ENCODE data around the gene SELENOT.

The SELENOT gene

GRCh38 chr3:150640256-150640655, 37.1 kb downstream of the SELENOT start:
- TF ChIP-seq, protein P1, sequence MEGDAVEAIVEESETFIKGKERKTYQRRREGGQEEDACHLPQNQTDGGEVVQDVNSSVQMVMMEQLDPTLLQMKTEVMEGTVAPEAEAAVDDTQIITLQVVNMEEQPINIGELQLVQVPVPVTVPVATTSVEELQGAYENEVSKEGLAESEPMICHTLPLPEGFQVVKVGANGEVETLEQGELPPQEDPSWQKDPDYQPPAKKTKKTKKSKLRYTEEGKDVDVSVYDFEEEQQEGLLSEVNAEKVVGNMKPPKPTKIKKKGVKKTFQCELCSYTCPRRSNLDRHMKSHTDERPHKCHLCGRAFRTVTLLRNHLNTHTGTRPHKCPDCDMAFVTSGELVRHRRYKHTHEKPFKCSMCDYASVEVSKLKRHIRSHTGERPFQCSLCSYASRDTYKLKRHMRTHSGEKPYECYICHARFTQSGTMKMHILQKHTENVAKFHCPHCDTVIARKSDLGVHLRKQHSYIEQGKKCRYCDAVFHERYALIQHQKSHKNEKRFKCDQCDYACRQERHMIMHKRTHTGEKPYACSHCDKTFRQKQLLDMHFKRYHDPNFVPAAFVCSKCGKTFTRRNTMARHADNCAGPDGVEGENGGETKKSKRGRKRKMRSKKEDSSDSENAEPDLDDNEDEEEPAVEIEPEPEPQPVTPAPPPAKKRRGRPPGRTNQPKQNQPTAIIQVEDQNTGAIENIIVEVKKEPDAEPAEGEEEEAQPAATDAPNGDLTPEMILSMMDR (IDR thresholded peaks at IDR 0.05; ENCODE audit: borderline replicate concordance, control extremely low read depth, extremely low read depth, insufficient read depth, missing control alignments), result no peak
- in situ Hi-C loops (cut with MboI; ENCODE audit: low sequenced_read_pairs, unreplicated experiment), result no loop called here
- DNase-seq (ENCODE audit: low spot score), result no peak

- in situ Hi-C loops (cut with MboI; ENCODE audit: low sequenced_read_pairs, unreplicated experiment), result no loop called here
Observed at GRCh38 chr3:150653110-150653561, 50.0 kb downstream of the SELENOT start.

DNA sequence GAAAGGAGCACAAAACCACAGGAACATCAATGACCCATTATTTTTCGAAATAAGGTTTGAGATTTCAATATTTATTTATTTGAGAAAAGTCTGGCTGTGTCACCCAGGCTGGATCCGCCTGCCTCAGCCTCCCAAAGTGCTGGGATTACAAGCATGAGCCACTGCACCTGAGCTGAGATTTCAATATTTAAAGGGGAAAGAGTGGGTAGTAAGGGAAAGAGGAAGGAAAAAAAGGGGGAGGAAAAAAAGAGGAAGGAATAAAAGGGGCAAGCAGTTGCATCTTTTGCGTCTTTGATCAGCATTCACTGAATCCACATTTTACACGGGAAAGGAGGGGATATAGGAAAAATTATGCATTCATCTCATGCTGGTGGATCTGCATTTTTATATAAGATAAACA, 53.2 kb downstream of the SELENOT start:
- no peak for DNase-seq (ENCODE audit: low spot score)
- in situ Hi-C loops (cut with MboI; ENCODE audit: low sequenced_read_pairs, unreplicated experiment), result no loop called here
- TF ChIP-seq, protein P1 (IDR thresholded peaks at IDR 0.05; ENCODE audit: borderline replicate concordance, control extremely low read depth, extremely low read depth, insufficient read depth, missing control alignments), result no peak

More at GRCh38 chr3:150653110-150653561, 50.0 kb downstream of the SELENOT start:
- no peak for DNase-seq (ENCODE audit: low spot score)
- TF ChIP-seq, protein P1 (IDR thresholded peaks at IDR 0.05; ENCODE audit: borderline replicate concordance, control extremely low read depth, extremely low read depth, insufficient read depth, missing control alignments), result no peak

DNA sequence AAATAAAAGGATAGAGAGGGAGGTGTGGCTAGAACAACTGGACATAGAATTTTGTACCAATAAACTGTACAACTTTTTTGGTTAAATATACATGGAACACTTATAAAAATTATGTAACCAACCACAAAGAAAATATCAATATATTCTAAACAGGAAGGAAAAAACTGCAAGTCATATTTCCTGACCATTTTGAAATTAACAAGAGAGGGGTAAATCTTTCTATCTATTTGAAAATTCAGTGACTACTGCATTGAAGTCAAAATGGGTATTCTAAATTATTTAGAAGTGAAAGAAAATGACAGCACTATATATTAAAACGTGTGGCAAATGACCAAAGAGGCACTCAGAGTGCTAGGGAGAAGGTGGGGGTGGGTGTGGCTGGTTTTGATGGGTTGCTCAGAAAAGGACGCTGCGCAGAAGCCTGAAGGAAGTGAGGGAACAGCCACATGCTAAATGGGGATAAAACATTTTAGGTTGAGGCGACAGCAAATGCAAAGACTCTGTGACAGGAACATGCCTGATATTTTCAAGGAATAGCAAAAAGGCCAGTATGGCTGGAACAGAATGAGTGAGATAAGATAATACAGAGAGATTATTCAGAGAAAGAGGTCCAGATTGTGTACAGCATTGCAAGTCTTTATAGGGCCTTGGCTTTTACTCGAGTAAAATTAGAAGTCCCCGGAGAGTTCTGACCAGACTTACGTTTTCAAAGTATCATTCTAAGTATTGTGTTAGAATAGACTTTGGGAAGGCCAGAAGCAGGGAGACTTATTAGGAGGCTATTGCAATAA, 59.5 kb downstream of the SELENOT start:
- in situ Hi-C loops (cut with MboI; ENCODE audit: low sequenced_read_pairs, unreplicated experiment), result no loop called here
- DNase-seq (ENCODE audit: low spot score), result no peak

GRCh38 chr3:150663461-150663860, 60.3 kb downstream of the SELENOT start:
- in situ Hi-C loops (cut with MboI; ENCODE audit: low sequenced_read_pairs, unreplicated experiment), result no loop called here
- TF ChIP-seq, protein P1 (IDR thresholded peaks at IDR 0.05; ENCODE audit: borderline replicate concordance, control extremely low read depth, extremely low read depth, insufficient read depth, missing control alignments), result no peak
- DNase-seq (ENCODE audit: low spot score), result no peak

More for the DNA sequence above, 59.5 kb downstream of the SELENOT start:
- TF ChIP-seq, protein P1 (IDR thresholded peaks at IDR 0.05; ENCODE audit: borderline replicate concordance, control extremely low read depth, extremely low read depth, insufficient read depth, missing control alignments), result no peak

DNA sequence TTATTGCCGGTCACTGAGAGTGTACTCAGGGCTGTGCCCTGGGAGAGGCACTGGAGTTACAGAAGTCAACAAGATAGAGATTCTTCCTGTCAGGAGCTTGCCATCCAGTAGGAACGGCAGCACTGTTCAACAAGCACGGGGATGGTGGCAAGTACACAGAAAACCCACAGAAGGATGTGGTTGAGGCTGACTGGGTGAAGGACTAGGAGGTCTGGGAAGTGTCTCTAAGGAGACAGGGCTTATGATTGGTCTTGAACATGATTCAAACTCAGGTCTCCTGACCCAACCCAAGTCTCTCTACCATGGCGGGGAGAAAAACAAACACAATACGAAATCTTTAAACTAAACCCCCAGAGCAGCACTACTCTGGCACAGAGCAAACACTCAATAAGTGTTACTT, 63.0 kb downstream of the SELENOT start:
- in situ Hi-C loops (cut with MboI; ENCODE audit: low sequenced_read_pairs, unreplicated experiment), result no loop called here
- no peak for DNase-seq (ENCODE audit: low spot score)
- TF ChIP-seq, protein P1 (IDR thresholded peaks at IDR 0.05; ENCODE audit: borderline replicate concordance, control extremely low read depth, extremely low read depth, insufficient read depth, missing control alignments), result no peak

Data from GM13976 (cell line).